Nucleus accumbens (tissue), 56 donors: ENCODE measurements around the gene M6PR.

ENCODE experiments used
- DNase-seq, 56 donors: peaks; one replicate each; lab custom pipeline; 2025; lab: John Stamatoyannopoulos, UW

The M6PR gene

DNA sequence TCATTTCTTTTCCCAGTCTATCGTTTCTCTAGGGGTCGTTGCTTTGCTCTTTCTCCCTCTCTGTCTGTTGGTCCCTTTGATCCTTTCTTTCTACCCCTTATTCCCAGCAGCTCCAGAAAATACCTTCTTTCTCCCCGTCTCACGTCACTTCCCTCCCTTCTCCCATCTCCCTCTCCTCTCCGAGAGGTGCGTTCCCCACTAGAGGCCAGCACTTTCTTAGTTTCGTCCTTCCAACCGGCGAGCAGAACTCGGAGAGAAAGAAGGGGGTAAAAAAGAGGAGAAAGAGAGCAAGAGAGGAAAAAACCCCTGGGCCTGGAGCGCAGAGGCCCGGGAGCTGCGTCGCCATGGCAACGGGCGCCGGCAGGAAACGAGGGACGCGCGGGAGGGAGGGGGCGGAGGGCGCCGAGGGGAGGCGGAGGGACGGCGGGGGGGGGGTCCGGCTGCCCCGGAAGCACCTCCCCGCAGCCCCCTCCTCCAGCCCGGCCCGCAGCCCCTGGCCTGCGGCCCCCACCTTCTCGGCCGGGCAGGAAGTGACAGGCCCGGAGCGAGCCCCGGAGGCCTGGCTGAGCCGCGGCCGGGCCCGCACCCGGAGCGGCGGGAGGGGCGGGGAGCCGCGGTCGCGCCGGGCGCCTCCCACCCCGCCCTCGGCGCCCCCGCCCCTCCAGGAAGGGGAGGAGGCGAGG, 35.3 kb downstream of the M6PR start, which contains the start of gene PHC1:
PHC1 (plus strand) TSS at position 477 of the 683 bp plus-strand sequence. CDS start 3,169 bp downstream, outside the sequence.
- DNase-seq: peak in 54 of 56 donors; percentile 22 to 86 (median 67)

DNA sequence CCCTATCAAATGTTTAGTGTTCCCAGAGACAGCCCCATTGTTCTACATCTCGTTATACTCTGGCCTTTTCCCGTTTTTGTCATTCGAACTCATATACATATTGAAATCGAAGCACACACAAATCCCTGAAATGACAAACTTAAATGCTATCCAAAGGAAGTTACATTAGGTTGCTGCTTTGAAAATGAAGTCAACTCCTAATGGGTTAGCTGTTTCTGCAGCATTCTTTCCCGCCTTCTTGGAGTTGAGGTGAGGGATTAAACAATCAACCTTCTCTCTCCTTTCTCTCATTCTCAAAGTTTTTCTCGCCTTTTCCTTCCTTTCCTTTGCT, 35.8 kb downstream of the M6PR start:
- no peak for DNase-seq

DNA sequence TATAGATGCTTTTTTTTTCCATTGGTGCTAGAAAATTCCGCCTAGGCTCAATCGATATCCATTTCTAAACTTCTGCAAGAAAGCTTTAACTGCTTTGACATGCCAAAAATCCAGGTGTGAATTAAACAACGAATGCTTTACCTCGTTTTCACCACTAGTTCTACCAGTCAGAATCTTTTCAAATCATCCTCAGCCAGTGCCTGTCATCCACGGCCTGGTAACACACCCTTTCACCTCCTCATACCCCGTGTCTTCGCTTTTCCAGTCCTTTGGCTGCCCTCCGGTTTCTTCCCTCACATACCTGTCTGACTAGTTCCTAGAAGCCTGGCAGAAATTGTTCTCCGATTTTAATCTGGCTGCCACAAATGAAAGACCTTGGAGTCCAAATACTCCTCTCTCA, 36.5 kb downstream of the M6PR start:
- DNase-seq: peak in 4 of 56 donors; percentile 1 to 7 (median 4)

DNA sequence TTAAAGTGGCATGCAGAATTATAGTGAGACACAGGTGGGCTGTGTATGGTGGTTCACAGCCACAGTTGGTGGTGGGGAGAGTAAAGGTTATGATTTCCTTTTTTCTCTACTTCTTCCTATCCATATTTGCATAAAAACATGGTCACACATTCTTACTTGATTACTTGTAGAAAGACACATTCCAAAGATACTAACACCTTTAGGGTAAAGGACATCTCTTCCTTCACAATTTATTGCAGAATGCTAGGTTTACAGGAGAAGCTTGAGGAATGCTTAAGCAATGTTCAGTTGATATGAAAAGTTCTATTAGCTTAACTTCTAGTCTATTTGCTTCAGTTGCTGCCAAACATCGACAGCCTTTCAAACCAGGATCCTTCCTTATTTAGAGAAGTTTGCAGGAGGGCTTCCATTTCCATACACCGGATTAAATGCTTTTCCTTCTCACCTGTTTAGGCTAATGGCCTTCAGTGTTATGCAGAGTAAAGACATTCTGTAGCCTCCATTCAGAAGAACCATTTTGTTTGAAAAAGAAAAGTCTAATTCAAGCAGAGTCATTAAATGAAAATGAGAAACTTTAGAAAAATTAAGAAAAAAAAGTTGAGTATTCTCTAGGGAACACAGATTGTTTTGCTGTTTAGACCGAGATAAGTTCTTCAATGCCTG, 37.7 kb downstream of the M6PR start:
- no peak for DNase-seq

DNA sequence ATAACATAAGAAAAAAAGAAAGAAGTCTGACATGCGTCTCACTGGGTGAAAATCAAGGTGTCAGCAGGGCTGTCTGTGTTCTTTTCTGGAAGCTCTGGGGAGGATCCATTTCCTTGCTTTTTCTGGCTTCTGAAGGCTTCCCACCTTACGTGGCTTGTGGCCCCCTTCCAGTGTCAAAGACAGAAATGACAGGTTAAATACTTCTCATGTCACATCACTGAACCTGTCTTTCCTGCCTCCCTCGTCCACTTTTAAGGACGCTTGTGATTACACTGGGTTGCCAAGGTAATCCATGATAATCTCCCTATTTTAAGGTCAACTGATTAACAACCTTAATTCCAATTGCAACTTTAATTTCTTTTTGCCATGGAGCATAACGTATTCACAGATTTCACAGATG, 39.7 kb downstream of the M6PR start:
- DNase-seq: no peak

DNA sequence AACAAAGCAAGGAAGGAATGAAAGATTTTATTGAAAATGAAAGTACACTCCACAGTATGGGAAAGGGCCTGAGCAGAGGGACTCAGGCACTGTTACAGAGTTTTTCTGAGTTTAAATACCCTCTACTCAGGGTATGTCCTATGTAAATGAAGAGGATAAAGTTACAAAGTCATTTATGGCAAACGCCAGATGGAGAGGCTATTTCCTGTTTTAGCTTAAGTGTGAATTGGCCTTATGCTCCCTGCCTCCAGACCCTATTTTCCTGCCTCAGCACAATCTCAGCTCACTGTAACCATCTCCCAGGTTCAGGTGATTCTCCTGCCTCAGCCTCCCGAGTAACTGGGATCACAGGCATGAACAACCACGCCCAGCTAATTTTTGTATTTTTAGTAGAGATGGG, 41.9 kb downstream of the M6PR start:
- DNase-seq: no peak

DNA sequence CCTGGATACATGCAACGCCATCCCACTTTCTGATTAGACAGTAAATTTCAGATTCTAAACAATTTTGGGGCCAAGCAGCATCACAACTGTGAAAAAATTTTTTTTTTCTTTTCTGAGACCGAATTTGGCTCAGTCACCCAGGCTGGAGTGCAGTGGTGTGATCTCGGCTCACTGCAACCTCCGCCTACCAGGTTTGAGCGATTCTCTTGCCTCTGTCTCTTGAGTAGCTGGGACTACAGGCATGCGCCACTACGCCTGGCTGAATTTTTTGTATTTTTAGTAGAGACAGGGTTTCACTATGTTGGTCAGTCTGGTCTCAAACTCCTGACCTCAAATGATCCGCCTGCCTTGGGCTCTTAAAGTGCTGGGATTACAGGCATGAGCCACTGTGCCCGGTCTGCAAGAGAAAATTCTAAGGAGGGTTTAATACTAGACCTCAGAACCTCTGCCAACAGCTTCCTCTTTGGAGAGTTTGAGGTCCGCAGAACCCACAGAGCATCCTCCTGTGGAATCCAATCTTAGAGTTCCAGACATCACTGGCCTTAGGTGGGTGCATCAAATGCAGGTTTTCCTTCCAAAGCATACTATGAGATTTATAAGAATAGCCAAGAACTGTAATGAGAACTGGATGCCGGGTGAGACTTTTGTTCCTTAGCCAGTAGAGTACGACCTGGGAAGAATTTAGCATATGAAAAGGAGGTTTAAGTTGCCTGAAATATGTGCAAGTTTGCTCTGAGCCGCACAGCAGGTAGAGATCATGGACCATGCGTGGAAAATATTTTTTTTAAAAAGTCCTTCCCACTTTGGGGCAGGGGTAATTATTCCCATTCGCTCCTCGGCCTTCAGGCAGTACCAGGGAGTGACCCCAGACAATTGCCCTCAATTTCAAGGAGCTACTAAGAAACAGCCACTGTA, 42.9 kb downstream of the M6PR start:
- no peak for DNase-seq

DNA sequence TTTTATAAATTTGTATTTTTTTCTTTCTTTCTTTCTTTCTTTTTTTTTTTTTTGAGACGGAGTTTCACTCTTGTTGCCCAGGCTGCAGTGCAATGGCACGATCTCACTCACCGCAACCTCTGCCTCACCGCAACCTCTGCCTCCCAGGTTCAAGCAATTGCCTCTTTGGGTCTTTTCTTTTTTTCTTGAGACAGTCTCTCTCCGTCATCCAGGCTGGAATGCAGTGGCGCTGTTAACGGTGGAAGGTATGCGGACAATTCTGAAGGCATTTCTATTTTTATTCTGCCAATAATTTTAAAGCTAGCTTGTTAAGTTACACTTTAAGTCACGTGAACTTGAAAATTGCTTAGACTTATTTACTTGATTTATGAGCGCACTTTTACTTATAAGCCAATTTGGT, 43.9 kb downstream of the M6PR start:
- DNase-seq: no peak

DNA sequence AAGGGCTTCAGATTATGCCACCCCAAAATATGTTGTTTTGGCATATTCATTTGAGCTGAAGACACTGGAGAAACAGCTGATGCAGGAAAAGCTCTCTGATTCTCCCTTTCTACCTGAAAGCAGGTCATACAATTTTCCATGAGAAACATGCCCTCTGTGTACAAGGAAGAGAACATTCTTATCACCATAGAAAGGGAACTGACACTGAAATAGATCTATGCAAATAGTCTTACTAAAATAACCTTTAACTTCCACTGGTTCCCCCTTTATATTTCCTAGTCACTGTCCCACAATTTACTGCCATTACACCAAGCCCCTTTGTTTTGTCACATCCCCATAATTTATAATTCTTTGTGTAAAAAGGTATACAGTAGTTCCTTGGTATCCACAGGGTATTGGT, 44.8 kb downstream of the M6PR start:
- no peak for DNase-seq

DNA sequence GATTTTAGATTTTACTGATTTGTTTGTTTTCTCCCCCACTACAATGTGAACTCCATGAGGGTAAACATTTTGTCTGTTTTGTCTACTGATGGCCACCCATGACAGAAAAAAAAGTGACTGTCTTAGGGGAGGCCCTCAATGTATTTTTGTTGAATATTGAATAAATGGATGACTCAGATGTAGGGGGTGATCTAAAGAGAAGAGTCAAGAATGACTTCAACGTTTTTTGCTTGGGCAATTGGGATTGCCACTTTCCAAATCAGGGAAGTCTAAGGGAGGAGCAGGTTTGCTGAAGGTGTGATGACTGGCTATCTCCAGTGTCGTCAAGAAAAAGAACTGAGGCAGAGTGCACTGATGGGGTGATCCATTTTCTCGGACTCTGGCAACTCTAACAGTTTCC, 45.8 kb downstream of the M6PR start:
- no peak for DNase-seq

DNA sequence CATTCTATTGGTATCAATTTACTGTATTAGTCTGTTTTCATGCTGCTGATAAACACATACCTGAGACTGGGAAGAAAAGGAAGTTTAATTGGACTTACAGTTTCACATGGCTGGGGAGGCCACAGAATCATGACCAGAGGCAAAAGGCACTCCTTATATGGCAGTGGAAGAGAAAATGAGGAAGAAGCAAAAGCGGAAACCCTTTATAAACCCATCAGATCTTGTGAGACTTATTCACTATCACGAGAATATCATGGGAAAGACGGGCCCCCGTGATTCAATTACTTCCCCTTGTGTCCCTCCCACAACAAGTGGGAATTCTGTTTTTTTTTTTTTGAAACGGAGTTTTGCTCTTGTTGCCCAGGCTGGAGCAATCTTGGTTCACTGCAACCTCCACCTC, 46.7 kb downstream of the M6PR start:
- peak in 2 of 56 donors; percentile 0 to 1 for DNase-seq

DNA sequence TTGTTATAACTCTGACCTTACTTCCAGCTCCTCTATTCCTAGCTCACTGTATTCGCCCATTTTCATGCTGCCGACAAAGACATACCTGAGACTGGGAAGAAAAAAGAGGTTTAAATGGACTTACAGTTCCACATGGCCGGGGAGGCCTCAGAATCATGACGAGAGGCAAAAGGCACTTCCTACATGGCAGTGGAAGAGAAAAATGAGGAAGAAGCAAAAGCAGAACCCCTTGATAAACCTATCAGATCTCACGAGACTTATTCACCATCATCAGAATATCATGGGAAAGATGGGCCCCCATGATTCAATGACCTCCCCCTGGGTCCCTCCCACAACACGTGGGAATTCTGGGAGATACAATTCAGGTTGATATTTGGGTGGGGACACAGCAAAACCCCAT, 49.6 kb downstream of the M6PR start:
- no peak for DNase-seq

DNA sequence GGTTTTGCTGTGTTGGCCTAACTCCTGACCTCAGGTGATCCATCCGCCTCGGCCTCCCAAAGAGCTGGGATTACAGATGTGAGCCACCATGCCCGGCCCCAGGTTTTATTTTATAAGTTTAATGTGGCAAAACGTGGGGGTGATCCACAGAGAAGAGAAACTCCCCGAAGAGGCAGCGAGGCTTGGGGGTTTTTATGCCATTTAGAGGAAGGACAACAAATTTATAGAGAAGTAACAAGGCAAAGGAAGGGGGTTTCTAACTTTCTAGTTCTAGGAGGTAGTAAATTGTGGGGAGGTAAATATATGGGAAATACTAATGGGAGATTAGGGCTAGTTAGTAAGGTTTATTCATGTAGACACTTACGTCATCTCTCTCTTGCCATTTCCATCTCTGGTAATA, 52.4 kb downstream of the M6PR start:
- DNase-seq: no peak

DNA sequence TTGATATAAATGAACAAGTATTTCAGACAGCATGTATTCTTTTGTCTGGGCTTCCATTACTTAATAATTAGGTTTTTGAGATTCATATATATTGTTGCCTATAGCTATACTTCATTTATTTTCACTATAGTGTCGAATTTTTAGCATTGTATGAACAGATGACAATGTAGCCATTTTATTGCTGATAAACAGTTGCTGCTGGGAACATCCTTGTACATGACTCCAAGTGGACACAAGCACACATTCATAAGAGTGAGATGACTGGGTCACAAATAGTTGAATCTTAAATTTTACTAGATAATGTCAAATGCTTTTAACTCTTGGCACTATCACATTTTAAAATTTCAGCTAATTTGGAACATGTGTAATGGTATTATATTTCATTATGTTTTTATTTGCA, 54.5 kb downstream of the M6PR start:
- no peak for DNase-seq

DNA sequence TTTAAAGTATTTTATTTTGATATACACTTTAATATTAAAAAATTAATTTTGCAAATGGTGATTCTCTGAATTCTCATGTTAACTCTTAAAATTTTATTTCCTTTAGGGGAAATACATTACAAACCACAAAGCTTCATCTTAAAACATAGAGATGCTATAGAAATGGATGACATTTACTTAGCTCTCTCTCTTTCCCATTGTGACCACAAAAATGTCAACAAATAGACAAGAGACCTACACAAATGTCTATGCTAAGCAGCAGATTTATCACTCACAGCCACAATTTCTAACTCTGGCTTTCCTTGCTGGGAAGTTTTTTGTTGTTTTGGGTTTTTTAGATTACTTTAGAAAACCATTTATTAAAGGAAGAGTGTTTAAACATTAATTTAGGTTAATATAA, 55.1 kb downstream of the M6PR start:
- DNase-seq: no peak

DNA sequence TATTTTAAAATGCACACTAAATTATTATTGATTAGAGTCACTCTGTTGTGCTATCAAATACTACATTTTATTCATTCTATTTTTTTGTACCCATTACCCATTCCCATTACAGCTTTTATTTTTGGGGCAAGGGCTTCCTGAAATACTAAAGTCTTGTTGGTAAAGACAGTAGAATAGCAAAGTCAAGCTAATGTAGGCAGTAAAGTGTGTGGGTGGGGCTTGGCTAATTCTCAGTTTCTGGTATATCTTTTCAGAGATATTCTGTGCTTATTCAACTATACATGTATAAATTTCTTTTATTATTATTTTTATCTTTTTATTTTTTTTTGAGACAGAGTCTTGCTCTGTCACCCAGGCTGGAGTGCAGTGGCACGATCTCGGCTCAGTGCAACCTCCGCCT, 57.5 kb downstream of the M6PR start:
- no peak for DNase-seq
